OCI-LY7 (cell line): ENCODE data around the gene PKD1L1. TPM values are rescaled to one million over a fixed set of nuclear protein-coding genes. Genes with fewer than 3 reads are reported as not detected.

ENCODE experiments used
- BruUV-seq: library from RNA; stranded (reverse); fragments of 400-500 nt; replicated peaks from 2 replicates; lab custom pipeline; 2021; lab: Mats Ljungman, UMichigan
- CTCF ChIA-PET: fragments of 300-600 bp; sonication (Branson Sonifier 250); formaldehyde crosslinking; loops from one replicate; lab custom pipeline; 2022; ENCODE audit warnings: antibody characterized with exemption; ENCODE audit not compliant: unreplicated experiment; lab: Charles Lee
- POLR2A ChIA-PET: fragments of 300-600 bp; sonication (Branson Sonifier 250); formaldehyde crosslinking; loops from one replicate; lab custom pipeline; 2022; ENCODE audit warnings: antibody characterized with exemption; lab: Charles Lee
- DNase-seq: peaks from one replicate; pipeline ENCODE4 v3.0.0-alpha.2; 2015; ENCODE audit warnings: low spot score
- H2AFZ ChIP-seq: fragments of 200-600 bp; sonication (generic), shearing (Covaris generic); 2 replicates; pipeline ENCODE4 v1.6.1; 2014; ENCODE audit warnings: mild to moderate bottlenecking, antibody characterized with exemption, low read length, moderate library complexity
- H3K27ac ChIP-seq: fragments of 200-600 bp; sonication (generic); 2 replicates; pipeline ENCODE4 v1.5.1; 2014; ENCODE audit warnings: mixed run types, low read depth, mild to moderate bottlenecking, moderate library complexity, low read length, inconsistent platforms; ENCODE audit not compliant: poor library complexity, severe bottlenecking
- H3K36me3 ChIP-seq: fragments of 200-600 bp; sonication (generic); 2 replicates; pipeline ENCODE4 v1.6.1; 2014; ENCODE audit warnings: mild to moderate bottlenecking, antibody characterized with exemption, low read length, moderate library complexity, mixed read lengths; ENCODE audit not compliant: insufficient read depth
- H3K4me1 ChIP-seq: fragments of 200-600 bp; sonication (generic); 2 replicates; pipeline ENCODE4 v1.5.1; 2014; ENCODE audit warnings: mild to moderate bottlenecking, low read length; ENCODE audit not compliant: insufficient read depth, poor library complexity, severe bottlenecking
- H3K4me2 ChIP-seq: fragments of 200-600 bp; sonication (generic); 2 replicates; pipeline ENCODE4 v1.6.1; 2014; ENCODE audit warnings: mild to moderate bottlenecking, low read length
- H3K4me3 ChIP-seq: fragments of 200-600 bp; sonication (generic); 2 replicates; pipeline ENCODE4 v1.5.1; 2014; ENCODE audit warnings: mild to moderate bottlenecking, low read depth, low read length; ENCODE audit not compliant: poor library complexity, severe bottlenecking
- H3K79me2 ChIP-seq: fragments of 200-600 bp; sonication (generic); 2 replicates; pipeline ENCODE4 v1.6.1; 2016; ENCODE audit warnings: low read depth, mild to moderate bottlenecking, low read length, moderate library complexity, mixed read lengths; ENCODE audit not compliant: insufficient read depth
- H3K9me2 ChIP-seq: fragments of 200-600 bp; sonication (generic); 2 replicates; pipeline ENCODE4 v1.6.1; 2016; ENCODE audit warnings: mild to moderate bottlenecking, low read length, mixed read lengths; ENCODE audit not compliant: insufficient read depth
- H3K9me3 ChIP-seq: fragments of 200-600 bp; sonication (generic); 2 replicates; pipeline ENCODE4 v1.6.1; 2014; ENCODE audit warnings: mild to moderate bottlenecking, mixed run types, low read length, mixed read lengths
- H4K20me1 ChIP-seq: fragments of 200-600 bp; sonication (generic); 2 replicates; pipeline ENCODE4 v1.6.1; 2014; ENCODE audit warnings: mild to moderate bottlenecking, antibody characterized with exemption, low read length, moderate library complexity, mixed read lengths; ENCODE audit not compliant: insufficient read depth
- EZH2phosphoT487 ChIP-seq: fragments of 200-600 bp; sonication (generic); IDR thresholded peaks from 2 replicates; pipeline ENCODE4 v1.6.1; 2018; ENCODE audit warnings: low read depth, borderline replicate concordance, mild to moderate bottlenecking, mixed run types, antibody characterized with exemption, low read length, moderate library complexity, mixed read lengths
- intact Hi-C: fragments of 100-400 bp; cut with micrococcal nuclease; formaldehyde crosslinking; loops from one replicate; pipeline ENCODE4 v1.10.0; 2022; ENCODE audit not compliant: unreplicated experiment
- total RNA-seq, 2 experiments: library from RNA; depleted of rRNA in 1 of 2; stranded (reverse); fragments of >200 nt in 1 of 2; shearing (Covaris generic) in 1 of 2; gene quantifications; 2 replicates each; pipeline ENCODE4 v1.2.3, GENCODE V29; 2014 to 2022
- TF ChIP-seq, protein P1 (sequence below): fragments of 200-600 bp; sonication (generic); conservative IDR thresholded peaks from 2 replicates; pipeline ENCODE4 v1.5.1; 2014; ENCODE audit warnings: mild to moderate bottlenecking, antibody characterized with exemption, low read length, moderate library complexity, mixed read lengths

Gene PKD1L1
- total RNA-seq, 2 experiments from 2014 or later = 0.19 to 0.63 TPM

DNA sequence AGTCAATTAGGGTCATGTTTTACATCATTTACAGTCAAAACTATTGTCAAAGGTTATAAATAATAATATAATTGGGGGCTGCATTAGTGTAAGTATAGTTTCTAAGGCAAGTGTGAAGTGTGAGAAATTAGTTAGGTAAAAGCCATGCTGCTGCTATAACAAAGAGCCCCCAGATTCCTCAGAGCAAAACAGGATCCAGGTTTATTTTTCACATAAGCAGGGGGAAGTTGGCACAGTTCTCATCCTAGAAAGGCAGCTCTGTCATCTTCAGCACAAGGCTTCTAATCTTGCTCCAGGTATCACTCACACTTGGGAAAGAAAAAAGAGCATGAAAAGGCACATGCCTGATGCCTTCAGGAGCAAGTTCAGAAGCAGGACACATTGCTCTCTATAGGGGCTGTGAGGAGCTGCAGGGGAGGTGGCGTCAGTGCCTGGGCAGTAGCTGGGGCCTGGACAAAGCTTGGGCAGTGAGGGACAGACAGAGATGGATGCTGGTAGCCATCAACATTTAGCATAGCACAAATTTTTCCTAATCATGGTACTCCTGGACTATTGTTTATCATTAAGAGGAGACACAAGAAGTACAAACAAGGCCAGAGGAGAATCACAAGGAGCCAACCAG, 170.6 kb downstream of the PKD1L1 start:
- H3K4me3 ChIP-seq = no peak overlapping the region
- H3K79me2 ChIP-seq = no peaks in the 10 kb centered on the region
- no peak overlapping the region for H3K4me2 ChIP-seq
- TF ChIP-seq, protein P1, sequence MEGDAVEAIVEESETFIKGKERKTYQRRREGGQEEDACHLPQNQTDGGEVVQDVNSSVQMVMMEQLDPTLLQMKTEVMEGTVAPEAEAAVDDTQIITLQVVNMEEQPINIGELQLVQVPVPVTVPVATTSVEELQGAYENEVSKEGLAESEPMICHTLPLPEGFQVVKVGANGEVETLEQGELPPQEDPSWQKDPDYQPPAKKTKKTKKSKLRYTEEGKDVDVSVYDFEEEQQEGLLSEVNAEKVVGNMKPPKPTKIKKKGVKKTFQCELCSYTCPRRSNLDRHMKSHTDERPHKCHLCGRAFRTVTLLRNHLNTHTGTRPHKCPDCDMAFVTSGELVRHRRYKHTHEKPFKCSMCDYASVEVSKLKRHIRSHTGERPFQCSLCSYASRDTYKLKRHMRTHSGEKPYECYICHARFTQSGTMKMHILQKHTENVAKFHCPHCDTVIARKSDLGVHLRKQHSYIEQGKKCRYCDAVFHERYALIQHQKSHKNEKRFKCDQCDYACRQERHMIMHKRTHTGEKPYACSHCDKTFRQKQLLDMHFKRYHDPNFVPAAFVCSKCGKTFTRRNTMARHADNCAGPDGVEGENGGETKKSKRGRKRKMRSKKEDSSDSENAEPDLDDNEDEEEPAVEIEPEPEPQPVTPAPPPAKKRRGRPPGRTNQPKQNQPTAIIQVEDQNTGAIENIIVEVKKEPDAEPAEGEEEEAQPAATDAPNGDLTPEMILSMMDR = no peak
- no peak for TF ChIP-seq EZH2phosphoT487
- no TSS peak for BruUV-seq
- no peak overlapping the region for H2AFZ ChIP-seq
- ChIA-PET CTCF (no interaction called here), POLR2A (no interaction called here)
- H4K20me1 ChIP-seq = no peaks in the 10 kb centered on the region
- H3K9me3 ChIP-seq = no peaks in the 10 kb centered on the region
- H3K9me2 ChIP-seq = no peaks in the 10 kb centered on the region
- intact Hi-C loops = no loop called here
- H3K36me3 ChIP-seq = no peaks in the 10 kb centered on the region
- DNase-seq = no peak
- H3K4me1 ChIP-seq = peaks cover 12% of the 10 kb centered on the region
- no peak overlapping the region for H3K27ac ChIP-seq

DNA sequence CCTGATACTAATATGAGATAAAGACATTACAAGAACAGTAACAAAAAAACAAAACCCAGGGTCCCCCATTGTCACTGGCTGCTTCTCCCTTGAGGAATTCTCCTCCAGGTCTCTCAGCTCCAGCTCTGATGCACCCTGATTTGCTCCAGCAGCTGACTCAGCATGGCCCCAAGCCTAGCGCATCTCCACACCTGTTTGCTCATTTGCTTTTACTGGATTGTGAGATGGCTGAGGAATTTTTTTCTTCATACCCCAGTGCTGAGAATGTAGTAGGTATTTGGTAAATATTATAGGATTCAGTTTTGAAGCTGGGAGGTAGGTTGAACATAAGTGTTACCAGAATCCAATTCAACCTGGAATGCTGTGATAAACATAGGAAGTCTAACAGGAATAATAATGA, 171.9 kb downstream of the PKD1L1 start:
- Histone ChIP-seq H3K27ac (no peak overlapping the region), H2AFZ (no peak overlapping the region), H4K20me1 (no peaks in the 10 kb centered on the region), H3K4me3 (no peak overlapping the region), H3K4me1 (peaks cover 12% of the 10 kb centered on the region), H3K4me2 (no peak overlapping the region), H3K36me3 (no peaks in the 10 kb centered on the region), H3K9me3 (no peaks in the 10 kb centered on the region), H3K9me2 (no peaks in the 10 kb centered on the region), H3K79me2 (no peaks in the 10 kb centered on the region)
- BruUV-seq = no TSS peak
- POLR2A ChIA-PET = interaction anchor here (0.7 to 2.1 kb wide), 4 partner anchors 11 to 342 kb away, joined by 3 to 13 read pairs (median 4); no protein-coding TSS in a partner anchor
- intact Hi-C loops = no loop called here
- CTCF ChIA-PET = no interaction called here
- no peak for DNase-seq
- TF ChIP-seq EZH2phosphoT487 = no peak
- TF ChIP-seq, protein P1 = no peak

DNA sequence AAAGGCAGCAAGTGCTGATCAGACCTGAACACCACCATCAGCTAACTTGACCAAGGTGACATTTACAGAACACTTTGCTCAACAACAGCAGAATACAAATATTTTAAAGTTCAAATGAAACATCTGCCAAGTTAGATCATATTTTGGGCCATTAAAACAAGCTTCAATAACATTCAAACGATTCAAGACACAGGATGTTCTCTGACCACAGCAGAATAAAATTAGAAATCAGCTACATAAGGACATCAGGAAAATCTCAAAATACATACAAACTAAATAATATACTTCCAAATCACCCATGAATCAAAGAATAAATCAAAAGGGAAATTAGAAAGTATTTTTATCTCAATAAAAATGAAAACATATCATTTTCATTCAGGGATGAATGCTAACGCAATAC, 173.0 kb downstream of the PKD1L1 start:
- H3K4me1 ChIP-seq = peaks cover 12% of the 10 kb centered on the region
- no peaks in the 10 kb centered on the region for H3K9me2 ChIP-seq
- POLR2A ChIA-PET = interaction anchor here (0.6 to 2.1 kb wide), 10 partner anchors 9 to 418 kb away, joined by 3 to 13 read pairs (median 4); no protein-coding TSS in a partner anchor
- H3K36me3 ChIP-seq = no peaks in the 10 kb centered on the region
- H3K4me2 ChIP-seq = peak overlapping the region; percentile 55
- H3K4me3 ChIP-seq = no peak overlapping the region
- no TSS peak for BruUV-seq
- H3K79me2 ChIP-seq = no peaks in the 10 kb centered on the region
- no peak for DNase-seq
- no peaks in the 10 kb centered on the region for H4K20me1 ChIP-seq
- intact Hi-C loops = no loop called here
- H2AFZ ChIP-seq = peak overlapping the region; percentile 69
- CTCF ChIA-PET = no interaction called here
- no peak for TF ChIP-seq EZH2phosphoT487
- TF ChIP-seq, protein P1 = no peak
- no peaks in the 10 kb centered on the region for H3K9me3 ChIP-seq
- H3K27ac ChIP-seq = no peak overlapping the region
